Kidney tubule cell (primary cell): Measurements from ENCODE around the gene TULP4.
"Not testable (repeated sequence)": the region's sequence is repeated elsewhere in the genome, so short reads cannot be mapped to it uniquely, and the experiment has no call there.

ENCODE experiments used
- DNase-seq: peaks from one replicate; pipeline ENCODE4 v3.0.0-alpha.2; 2018; ENCODE audit warnings: low spot score

Gene TULP4

DNA sequence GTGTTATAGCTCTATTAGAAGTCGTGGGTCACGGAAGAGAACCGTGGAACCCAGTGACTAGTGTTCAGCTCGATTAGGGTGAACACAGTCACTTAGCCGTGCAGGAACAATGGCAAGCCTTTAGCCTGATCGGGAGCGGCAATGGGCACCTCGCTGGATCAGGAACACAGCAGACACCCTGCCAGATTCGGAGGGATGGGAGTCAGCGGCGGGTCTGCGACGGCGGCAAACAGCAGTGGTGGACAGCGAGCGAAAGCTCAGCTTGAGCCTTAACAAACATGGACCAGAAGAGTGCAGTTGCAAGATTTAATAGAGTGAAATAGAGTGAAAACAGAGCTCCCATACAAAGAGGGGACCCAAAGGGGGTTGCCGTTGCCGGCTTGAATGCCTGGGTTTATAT, 157.8 kb downstream of the TULP4 start:
- DNase-seq = not testable (repeated sequence)

DNA sequence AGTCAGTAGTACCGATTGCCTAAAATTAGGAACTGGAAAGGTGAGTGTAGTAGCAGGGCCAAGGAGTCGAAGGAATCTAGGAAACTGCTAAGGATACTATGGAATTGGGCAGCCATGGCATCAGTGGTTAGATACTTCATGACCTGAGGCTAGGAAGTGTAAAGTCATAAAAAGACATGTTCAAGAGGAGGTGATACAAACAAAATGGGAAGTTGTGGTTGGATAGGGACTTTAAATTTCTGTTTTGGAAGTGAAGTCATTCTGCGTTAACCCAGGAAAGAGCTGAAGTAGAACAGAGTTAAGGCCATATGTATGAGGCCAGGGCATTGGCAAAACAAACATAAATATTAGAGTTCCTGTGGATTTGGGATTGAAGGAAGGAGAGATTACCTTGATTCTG, 159.1 kb downstream of the TULP4 start:
- DNase-seq = no peak

DNA sequence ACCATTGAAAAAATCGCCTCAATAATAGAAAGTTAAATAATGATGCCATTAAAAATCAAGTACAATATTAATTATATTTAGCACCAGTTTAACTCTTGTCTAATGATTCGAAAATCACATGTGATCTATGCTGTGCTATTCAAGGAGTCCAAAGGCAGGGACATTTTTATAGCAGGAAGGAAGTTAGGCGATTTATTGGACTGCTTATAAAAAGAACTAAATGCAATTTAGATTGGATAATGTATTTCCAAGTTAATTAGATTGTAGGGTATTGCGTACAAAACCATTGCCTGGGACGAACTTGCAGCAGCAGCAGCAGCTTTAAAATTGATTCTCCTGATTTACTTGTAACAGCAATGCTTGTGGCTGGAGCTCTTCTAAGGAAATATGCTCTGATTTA, 160.2 kb downstream of the TULP4 start:
- no peak for DNase-seq

GRCh38 chr6:158474961-158475343, 162.7 kb downstream of the TULP4 start:
- DNase-seq = no peak

GRCh38 chr6:158475344-158476302, 163.4 kb downstream of the TULP4 start:
- DNase-seq = peak; percentile 59

DNA sequence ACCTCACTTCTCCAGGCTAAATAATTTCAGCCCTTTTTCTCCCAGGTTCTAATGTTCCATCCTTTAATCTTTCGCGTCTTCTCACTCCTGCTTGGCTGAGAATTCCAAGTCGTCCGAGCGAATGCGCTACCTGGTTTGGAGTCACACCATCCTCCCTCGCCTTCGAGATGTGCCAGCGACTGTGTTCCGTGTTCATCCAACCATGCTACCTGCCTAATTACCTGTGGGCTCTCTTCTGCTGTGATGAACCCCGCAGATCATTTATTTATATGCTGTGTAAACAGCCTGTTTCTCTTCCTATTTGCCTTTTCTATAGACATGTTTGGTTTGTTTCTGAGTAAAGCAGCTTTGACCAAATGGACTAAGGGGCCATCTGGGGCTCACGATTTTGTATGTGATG, 164.1 kb downstream of the TULP4 start:
- no peak for DNase-seq

DNA sequence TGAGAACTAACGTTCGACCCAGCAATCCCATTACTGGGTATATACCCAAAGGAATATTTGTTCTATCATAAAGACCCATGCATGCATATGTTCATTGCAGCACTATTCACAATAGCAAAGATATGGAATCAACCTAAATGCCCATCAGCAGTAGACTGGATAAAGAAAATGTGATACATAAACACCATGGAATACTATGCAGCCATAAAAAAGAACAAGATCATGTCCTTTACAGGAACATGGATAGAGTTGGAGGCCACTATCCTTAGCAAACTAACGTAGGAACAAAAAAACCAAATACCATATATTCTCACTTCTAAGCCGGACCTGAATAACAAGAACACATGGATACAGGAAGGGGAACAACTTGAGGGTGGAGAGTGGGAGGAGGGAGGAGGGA, 165.5 kb downstream of the TULP4 start:
- not testable (repeated sequence) for DNase-seq

DNA sequence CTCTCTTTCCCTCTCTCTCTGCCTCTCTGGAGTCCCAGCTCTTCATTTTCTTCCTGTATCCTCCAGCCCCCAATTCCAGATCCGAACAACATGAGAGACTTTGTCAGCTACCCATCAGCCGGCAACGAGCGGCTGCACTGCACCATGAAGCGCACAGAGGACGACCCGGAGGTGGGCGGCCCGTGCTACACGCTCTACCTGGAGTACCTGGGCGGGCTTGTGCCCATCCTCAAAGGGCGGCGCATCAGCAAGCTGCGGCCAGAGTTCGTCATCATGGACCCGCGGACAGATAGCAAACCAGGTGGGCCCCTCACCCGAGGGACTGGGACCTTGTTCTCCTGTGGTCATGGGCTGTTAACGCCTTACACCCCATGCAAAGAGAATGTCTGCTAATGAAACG, 168.7 kb downstream of the TULP4 start:
- no peak for DNase-seq

- DNase-seq = peak; percentile 93
These were observed 169.6 kb downstream of the TULP4 start for GRCh38 chr6:158481690-158482473.

- DNase-seq = no peak
These were observed 173.2 kb downstream of the TULP4 start for GRCh38 chr6:158485431-158485830.

DNA sequence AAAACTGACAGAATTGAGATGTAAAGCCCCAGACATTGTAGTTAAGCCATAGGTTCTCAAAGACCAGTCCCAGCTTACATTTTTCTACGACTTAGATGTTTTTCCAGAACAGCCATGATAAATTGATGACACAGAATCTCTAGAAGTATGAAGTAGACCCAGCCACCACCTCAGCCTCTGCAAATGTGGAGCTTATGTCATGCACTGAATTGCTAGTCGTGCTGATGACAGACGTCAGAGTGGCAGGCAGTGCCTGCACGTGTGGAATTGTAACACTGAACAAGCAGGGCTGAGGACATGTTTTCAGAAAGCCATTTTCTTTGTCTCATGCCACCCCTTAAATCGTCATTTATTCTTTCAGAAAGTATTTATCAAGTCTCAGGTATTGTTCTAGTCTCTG, 175.2 kb downstream of the TULP4 start:
- peak; percentile 22 for DNase-seq

- DNase-seq = peak; percentile 95
These were observed 175.8 kb downstream of the TULP4 start for GRCh38 chr6:158488065-158488464.

DNA sequence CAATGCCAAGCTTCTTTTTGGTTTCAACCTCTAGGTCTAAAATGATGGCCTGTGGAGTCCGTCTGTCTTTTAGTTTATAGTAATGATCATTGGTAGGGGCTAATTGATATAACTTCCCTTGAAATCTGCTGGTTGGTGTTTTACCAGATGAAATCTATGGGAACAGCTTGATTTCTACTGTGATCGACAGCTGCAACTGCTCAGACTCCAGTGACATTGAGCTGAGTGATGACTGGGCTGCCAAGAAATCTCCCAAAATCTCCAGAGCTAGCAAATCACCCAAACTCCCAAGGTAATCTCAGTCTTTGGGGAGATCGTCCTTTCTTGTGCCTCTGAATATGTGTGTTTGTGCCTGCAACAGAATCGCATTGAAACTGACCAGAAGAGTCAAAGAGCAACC, 177.2 kb downstream of the TULP4 start:
- DNase-seq = no peak

GRCh38 chr6:158492881-158493280, 180.6 kb downstream of the TULP4 start:
- no peak for DNase-seq

GRCh38 chr6:158496700-158497099, 184.4 kb downstream of the TULP4 start:
- DNase-seq = no peak

DNA sequence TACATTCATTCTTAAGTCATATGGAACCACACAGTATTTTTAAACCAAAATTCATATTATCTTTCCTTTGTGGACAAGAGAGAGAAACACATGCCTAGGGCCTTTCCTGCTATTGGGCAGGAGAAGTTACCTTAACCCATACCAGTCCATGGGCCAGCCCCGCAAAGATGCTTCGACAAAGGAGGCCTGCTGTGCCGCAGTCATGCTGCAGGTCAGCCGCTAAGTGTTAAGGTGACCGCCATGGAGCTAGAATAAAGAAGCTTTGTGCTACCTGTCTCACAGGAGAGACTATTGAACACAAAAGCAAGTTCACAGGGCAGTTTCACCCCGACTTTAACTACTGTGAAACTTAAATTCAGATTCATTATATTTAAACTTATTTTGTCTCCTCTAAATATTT, 185.4 kb downstream of the TULP4 start:
- DNase-seq = no peak

DNA sequence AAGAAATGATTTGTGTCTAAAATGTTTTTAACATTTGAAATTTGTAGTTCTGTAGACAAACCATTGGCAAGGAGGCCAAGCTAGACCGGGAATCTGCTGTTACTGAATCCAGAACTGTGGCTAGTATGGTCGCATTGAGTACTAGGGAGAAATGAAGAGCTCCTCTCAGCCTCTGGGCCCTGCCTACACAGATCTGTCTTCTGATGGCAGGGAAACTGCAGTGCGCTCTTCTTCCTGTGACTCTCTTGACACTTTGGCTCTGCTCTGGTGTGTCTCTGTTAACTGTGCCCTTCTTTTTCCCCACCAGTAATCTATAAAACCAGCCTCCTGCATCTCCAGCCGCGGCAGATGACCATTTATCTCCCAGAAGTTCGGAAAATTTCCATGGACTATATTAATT, 186.1 kb downstream of the TULP4 start:
- DNase-seq = no peak

DNA sequence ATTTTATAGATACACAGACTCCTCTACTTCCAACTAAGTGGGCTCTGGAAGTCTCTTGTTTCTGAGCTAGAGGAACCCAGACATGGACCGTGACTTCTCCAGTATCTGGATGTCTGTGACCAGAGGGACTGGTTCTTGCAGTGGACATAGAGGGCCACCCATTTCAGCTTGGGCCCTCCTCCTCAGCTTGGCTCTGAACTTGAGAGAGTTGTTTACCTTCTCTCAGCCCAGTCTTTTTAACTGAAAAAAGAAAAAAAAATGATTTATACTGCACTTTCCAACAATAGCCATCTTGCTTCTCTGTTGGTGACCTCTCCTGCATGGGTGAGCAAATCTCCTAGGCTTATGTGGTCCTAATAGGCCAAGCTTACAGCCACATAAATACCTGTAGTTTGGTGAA, 187.3 kb downstream of the TULP4 start:
- no peak for DNase-seq

DNA sequence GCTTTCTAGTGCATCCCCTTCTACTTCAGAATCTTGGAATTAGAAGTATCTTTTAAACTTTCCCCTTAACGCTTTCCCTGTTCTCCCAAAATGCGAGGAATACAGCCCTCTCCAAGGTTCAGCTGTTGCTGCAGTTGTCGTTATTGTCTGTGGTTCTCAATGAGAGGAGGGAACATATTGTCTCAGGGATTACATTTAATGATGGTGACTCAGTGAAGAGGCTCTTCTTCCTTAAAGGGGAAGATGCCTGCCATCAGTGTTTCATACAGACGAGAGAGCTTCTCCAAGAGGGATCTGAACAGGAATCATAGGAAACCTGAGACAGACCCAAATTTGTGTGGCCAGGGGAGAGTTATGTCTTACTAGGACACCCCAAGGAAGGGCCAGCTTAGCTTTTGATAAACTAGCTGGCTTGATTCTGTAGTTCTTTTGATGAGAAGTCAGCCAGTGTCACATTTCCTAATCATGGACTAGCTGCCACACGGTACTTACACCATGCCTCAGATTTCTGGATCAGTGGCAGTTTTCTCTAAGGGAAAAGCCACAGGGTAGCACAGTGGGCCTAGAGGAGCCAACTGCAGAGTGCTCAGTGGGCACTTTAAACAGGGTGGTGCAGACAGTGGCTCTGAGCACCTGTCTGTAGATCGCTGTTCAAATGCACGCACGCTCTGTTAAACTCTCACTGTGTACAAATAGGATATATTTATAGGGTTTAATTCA, 187.9 kb downstream of the TULP4 start:
- no peak for DNase-seq

DNA sequence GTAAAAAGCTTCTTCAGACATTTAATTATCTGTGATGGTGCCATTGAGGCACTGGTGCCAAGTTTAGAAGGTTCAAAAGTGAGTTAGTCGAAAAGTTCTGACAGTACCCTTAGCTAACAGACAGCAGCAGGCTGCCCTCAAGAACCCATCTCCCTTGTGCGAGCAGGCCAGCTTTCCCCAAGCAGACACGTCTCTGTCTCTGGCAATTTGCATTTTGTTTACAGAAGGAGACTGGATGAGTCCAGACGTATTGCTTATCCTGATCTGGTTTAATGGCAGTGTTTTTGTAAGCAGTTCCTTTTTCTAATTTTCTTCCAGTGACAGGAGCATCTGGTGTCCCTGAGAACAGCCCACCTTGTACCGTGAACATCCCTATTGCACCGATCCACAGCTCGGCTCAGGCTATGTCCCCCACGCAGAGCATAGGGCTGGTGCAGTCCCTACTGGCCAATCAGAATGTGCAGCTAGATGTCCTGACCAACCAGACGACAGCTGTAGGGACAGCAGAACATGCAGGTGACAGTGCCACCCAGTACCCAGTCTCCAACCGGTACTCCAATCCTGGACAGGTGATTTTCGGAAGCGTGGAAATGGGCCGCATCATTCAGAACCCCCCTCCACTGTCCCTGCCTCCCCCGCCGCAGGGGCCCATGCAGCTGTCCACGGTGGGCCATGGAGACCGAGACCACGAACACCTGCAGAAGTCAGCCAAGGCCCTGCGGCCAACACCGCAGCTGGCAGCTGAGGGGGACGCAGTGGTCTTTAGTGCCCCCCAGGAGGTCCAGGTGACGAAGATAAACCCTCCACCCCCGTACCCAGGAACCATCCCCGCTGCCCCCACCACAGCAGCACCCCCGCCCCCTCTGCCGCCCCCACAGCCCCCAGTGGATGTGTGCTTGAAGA, 189.3 kb downstream of the TULP4 start:
- no peak for DNase-seq

DNA sequence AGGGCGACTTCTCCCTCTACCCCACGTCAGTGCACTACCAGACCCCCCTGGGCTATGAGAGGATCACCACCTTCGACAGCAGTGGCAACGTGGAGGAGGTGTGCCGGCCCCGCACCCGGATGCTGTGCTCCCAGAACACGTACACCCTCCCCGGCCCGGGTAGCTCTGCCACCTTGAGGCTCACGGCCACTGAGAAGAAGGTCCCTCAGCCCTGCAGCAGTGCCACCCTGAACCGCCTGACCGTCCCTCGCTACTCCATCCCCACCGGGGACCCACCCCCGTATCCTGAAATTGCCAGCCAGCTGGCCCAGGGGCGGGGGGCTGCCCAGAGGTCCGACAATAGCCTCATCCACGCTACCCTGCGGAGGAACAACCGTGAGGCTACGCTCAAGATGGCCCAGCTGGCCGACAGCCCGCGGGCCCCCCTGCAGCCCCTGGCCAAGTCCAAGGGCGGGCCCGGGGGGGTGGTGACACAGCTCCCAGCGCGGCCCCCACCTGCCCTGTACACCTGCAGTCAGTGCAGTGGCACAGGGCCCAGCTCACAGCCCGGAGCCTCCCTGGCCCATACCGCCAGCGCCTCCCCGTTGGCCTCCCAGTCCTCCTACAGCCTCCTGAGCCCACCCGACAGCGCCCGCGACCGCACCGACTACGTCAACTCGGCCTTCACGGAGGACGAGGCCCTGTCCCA, 190.1 kb downstream of the TULP4 start:
- DNase-seq = no peak
